H54 (cell line): Measurements from ENCODE around the gene MEI1.

Experiments
- DNase-seq: peaks from one replicate; pipeline ENCODE4 v3.0.0; 2011; ENCODE audit warnings: low spot score, mixed read lengths; ENCODE audit not compliant: insufficient read length
- FAIRE-seq: peaks from 3 replicates; lab custom pipeline; 2011; peaks lifted over from hg19 to GRCh38; lab: Jason Lieb, UNC
- POLR2A ChIP-seq: IDR thresholded peaks from 2 replicates; pipeline ENCODE4 v1.6.1; 2011; ENCODE audit warnings: low read depth, mild to moderate bottlenecking, low read length

The MEI1 gene

DNA sequence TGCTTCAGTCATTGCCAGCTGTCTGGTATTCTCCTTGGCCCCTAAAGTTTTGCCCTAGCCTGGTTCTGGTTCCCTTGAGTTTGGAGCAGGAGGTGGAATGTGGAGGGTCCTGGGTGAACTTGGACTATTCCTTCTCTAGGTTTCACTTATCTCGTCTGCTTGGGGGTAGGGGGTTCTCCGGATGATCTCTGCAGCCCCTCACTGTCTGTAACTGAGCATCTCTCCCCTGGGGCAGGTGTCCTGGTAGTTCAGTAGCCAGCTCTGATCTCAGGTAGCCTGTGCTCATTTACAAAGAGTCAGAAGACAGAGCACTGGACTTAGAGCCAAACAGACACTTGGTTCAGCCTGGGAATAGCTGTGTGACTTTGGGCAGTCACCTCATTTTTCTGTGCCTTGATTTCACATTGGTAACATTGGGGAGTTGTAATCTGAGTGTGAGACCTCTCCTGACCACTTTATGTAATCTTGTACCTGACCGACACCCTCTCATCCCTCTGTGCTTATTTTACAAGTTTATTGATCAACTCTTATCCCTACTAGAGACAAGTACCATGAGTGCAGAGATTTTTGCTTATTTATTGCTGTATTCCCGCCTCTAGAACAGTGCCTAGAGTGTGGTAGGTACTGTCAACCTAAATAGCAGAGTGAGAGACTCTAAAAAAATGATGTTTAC, 102.0 kb downstream of the MEI1 start:
- FAIRE-seq, result no peak
- no peak for TF ChIP-seq POLR2A
- no peak for DNase-seq

DNA sequence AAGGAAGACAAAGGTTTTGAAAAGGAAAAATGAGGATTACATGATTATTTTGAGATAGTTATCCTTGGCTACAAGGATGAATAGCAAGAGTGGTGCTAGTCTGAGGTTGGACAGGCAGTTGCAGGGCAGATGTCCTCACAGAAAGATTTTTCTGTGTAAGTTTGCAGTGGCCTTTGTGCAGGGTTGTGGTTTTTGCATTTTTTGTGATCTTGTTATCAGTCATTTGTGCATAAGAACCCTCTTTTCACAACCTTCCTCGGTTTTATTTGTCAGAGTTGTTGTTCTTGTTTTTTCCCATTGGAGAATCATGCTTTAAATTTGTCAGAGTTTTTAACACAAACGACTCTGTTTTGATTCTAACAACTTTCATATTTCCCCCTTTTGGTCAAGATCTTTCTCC, 102.6 kb downstream of the MEI1 start:
- DNase-seq (no peak), FAIRE-seq (no peak)
- no peak for TF ChIP-seq POLR2A

DNA sequence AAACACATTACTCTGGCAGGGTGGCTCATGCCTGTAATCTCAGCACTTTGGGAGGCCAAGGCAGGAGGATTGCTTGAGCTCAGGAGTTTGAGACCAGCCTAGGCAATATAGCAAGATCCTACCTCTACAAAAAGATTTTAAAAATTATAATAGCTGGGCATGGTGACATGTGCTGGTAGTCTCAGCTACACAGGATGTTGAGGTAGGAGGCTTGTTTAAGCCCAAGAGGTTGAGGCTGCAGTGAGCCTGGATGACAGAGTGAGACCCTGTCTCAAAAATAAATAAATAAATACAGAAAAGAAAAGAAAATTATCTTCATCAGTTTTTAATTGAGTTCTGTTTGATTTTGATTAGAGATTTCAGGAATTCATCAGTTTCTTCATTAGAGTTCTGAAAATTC, 106.3 kb downstream of the MEI1 start:
- FAIRE-seq, result no peak
- TF ChIP-seq POLR2A, result no peak
- DNase-seq, result no peak

DNA sequence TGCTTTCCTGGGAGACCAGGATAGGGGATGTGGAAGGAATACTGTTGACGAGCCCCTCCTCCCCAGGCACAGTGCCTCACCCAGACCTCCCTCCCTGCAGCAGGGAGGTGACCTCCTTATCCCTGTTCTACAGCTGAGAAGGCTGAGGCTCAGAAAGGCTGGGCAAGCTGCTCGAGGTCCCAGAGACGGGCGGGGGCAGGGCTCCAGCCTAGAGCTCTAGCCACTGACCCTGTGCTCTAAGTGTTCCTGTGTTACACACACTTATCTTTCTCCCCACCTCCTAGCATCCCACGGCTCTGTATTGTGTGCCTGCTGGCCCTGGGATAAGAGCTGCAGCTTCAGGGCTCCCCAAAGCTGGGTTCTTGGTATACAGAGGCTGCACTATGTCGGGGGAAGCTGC, 109.1 kb downstream of the MEI1 start:
- FAIRE-seq (no peak), DNase-seq (no peak)
- TF ChIP-seq POLR2A, result no peak

DNA sequence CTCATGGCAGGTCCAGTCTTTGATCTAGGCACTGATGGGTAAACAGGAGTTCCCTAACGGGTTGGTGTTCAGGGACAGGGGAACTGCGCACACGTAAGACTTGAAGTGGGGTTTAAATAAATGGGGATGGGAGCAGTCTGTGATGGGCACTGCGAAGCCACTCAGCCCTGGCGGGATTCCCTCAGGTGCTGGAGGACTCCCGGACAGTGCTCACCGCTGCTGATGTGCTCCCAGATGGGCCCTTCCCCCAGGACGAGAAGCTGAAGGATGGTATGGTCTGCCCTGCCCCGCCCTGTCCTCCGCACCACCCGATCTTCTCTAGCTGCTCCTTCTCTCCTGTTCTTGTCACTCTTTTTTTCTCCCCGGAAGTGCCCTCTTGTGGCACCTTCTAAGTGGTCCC, 110.7 kb downstream of the MEI1 start:
- no peak for TF ChIP-seq POLR2A
- no peak for DNase-seq
- FAIRE-seq, result no peak

DNA sequence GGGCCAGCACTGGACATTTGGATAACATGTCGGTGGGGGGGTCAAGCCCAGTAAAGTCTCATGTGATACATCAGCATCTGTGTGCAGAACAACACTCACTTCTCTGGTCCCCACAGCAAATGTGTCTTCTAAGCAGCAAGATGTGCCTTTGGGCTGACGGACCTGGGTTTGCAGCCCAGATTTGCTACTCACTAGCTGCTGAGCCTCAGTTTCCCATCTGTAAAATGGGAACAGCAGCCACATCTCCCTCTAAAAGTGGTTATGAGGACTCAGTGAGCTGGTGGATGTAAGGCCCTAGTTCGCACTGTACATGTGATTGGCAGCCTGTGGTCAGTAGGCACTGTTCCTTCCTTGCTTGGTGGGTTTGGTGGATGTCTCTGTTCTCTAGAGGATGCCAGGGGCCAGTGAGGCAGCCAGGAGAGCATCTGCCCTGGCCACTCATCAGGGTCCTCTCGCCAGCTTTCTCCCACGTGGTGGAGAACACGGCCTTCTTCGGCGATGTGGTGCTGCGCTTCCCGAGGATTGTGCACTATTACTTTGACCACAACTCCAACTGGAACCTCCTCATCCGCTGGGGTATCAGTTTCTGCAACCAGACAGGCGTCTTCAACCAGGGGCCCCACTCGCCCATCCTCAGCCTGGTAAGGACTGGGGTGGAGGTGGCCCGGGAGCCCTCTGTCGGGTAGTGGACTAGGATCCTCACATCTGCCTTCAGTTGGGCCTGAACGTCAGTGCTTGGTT, 113.7 kb downstream of the MEI1 start:
- FAIRE-seq (no peak), DNase-seq (no peak)
- TF ChIP-seq POLR2A, result no peak

DNA sequence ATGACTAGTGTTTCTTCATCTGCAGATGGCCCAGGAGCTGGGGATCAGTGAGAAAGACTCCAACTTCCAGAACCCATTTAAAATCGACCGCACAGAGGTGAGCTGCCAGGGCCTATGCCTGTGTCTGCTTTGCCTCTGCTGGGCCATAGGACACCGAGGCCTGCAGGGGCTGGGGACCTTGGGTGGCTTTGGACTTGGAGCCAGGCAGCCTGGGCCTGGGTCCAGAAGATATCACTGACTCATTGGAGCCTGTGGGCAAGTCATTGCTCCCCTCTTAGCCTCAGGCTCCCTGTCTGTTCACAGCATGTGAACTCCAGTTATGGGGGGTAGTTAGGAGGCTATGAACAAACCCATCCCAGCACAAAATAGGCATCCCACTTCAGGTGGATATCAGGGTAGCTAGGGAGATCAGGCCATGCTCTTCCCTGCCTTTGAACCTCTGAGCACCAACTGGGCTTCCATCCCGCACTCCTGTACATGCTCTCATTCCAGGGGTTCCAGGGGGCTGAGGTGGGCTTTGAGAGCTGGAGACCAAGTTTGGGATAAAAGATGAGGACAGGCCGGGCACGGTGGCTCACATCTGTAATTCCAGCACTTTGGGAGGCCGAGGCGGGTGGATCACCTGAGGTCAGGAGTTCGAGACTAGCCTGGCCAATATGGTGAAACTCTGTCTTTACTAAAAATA, 114.6 kb downstream of the MEI1 start:
- TF ChIP-seq POLR2A, result no peak
- FAIRE-seq, result no peak
- DNase-seq, result no peak

DNA sequence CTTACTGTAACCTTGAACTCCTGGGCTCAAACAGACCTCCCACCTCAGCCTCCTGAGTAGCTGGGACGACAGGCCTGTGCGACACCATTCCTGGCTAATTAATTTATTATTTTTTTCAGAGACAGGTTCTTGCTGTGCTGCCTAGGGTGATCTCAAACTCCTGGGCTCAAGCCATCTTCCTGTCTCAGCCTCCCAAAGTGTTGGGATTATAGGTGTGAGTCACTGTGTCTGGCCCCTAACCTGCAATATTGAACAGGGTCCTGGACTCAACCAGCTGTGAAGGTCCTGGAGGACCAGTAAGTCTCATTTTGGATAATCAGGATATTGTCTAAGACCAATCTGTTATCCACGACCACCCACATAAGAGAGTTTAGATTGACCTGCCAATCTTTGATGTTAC, 116.4 kb downstream of the MEI1 start:
- FAIRE-seq (no peak), DNase-seq (no peak)
- no peak for TF ChIP-seq POLR2A

DNA sequence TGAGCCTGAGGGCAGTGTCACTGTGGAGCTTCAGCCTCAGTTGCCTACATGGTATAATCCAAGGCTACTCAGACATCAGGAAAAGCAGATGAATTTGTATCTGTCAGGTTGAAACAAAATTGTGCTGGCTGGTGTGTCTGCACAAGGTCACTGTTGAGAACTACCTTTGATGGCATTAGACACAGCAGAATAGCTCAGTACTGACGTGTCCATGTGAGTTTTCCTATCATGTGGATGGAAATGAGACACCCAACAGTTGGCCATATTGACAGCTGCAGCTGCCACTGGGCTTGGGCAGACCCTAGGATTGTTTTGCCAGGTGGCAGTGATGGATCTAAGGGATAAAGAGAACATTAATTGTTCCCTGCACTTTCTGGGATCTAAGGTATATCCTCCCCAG, 116.9 kb downstream of the MEI1 start:
- DNase-seq, result no peak
- no peak for FAIRE-seq
- TF ChIP-seq POLR2A, result no peak

DNA sequence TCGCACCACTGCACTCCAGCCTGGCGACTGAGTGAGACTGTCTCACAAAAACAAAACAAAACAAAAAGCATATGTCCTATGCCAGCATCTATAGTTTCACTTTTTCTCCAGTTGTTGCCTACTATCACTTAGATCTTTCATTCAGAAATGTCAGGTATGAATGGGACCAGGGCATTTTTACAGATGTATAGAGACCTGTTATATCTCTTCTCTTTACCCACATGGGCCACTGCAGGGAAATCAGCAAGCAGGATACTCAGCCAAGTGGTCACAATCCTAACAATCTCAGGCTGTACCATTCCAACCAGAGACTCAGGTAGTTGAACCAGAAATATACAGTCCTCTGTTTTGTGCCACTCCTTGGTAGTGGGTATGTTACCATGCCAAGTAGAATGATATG, 117.6 kb downstream of the MEI1 start:
- no peak for FAIRE-seq
- no peak for TF ChIP-seq POLR2A
- DNase-seq, result no peak

DNA sequence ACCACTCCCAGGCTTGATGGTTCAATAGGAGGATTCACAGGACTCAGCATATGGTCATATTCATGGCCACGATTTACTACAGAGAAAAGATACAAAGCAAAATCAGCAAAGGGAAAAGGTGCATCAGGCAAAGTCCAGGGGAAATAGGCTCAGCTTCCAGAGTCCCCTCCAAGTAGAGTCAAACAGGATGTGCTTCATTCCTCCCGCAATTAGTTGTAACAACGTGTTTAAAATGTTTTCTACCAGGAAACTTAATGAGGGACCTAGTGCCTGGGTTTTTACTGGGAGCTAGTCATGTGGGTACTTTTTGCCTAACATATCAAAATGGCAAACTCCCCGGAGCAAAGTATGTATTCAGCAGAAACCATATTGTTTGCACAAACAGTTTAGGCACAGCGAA, 118.7 kb downstream of the MEI1 start:
- no peak for TF ChIP-seq POLR2A
- DNase-seq (no peak), FAIRE-seq (no peak)

DNA sequence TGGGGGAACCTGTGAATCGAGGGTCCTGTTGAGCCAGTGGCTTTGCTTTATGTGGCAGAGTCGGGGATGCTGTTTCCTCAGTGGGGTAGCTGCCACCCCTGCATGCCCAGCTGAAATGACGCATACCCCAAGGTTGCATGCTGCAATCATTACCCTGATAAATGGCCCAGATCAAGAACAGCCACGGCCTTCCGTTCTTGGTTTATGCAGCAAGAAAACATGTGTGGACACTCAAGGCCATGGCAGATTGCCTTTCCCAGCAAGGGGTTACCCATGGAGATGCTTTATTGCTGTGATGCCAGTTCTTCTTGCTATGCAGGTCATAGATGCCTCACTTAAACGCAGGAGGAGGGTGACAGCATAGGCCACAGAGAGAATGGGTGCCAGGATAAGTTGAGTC, 119.3 kb downstream of the MEI1 start:
- no peak for TF ChIP-seq POLR2A
- FAIRE-seq (no peak), DNase-seq (no peak)

DNA sequence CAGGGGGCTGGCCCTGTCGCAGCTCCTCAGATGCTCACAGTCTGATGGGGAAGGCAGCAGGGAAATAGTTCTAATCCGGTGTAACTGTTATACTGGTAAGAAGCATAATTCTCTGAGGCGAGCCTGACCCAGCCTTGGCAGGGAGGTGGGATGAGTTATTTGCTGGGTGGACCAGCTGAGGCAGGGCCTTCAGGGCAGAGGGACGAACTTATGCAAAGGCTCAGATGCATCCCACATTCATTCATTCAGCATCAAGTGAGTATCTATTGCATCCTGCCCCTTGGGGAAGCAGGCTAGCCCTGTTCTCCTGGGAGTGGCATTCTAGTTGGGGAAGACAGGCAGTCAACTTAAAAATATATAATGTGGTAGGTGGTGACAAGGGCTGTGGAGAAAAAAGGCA, 120.0 kb downstream of the MEI1 start:
- no peak for TF ChIP-seq POLR2A
- FAIRE-seq (no peak), DNase-seq (no peak)

DNA sequence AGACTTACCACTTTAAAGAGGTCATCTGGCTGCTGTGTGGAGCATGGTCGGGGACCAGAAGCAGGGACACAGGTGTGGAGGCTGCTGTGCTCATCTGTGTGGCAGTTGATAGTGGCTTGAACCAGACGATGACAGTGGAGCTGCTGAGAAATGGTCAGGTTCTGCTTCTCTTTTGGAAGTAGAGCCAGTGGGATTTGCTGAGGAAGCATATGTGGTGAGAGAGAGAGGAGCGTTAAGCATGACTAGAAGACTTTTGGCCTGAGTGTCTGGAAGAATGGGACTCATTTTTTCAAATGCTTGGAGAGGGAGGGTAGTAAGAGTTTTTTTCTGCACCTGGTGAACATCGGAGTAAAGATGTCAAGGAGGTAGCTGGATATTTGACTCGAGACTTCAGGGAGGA, 121.1 kb downstream of the MEI1 start:
- TF ChIP-seq POLR2A, result no peak
- FAIRE-seq, result no peak
- DNase-seq, result no peak
